PC-9 (cell line): ENCODE data around the gene PC. TPM values are rescaled to one million over a fixed set of nuclear protein-coding genes. Genes with fewer than 3 reads are reported as not detected.

Source experiments
- BruUV-seq: library from RNA; stranded (reverse); fragments of 400-500 nt; replicated peaks from 2 replicates; lab custom pipeline; 2021; lab: Mats Ljungman, UMichigan
- CTCF ChIA-PET: fragments of 300-600 bp; sonication (Branson Sonifier 250); formaldehyde crosslinking; loops from one replicate; lab custom pipeline; 2022; ENCODE audit warnings: antibody characterized with exemption; lab: Charles Lee
- POLR2A ChIA-PET: fragments of 300-600 bp; sonication (Branson Sonifier 250); formaldehyde crosslinking; loops from one replicate; lab custom pipeline; 2022; ENCODE audit warnings: antibody characterized with exemption; ENCODE audit not compliant: unreplicated experiment; lab: Charles Lee
- DNase-seq, 2 experiments: peaks; one replicate each; pipeline versions ENCODE4 v3.0.0 to v3.0.0-alpha.2; 2015 to 2022; ENCODE audit warnings: mixed read lengths in 1 of 2
- H2AFZ ChIP-seq: fragments of 200-600 bp; sonication (generic); 2 replicates; pipeline ENCODE4 v1.8.1; 2017; ENCODE audit warnings: antibody characterized with exemption
- H3F3A ChIP-seq: fragments of 200-600 bp; sonication (generic); 2 replicates; pipeline ENCODE4 v1.8.1; 2017; ENCODE audit warnings: antibody characterized with exemption, mild to moderate bottlenecking, low read depth; ENCODE audit not compliant: insufficient read depth
- H3K27ac ChIP-seq: fragments of 200-600 bp; sonication (generic); 2 replicates; pipeline ENCODE4 v1.6.1; 2016; ENCODE audit warnings: mixed run types
- H3K27me3 ChIP-seq: fragments of 200-600 bp; sonication (generic); 2 replicates; pipeline ENCODE4 v1.6.1; 2016; ENCODE audit warnings: low read depth, mixed run types; ENCODE audit not compliant: insufficient read depth
- H3K36me3 ChIP-seq: fragments of 200-600 bp; sonication (generic); 2 replicates; pipeline ENCODE4 v1.6.1; 2016; ENCODE audit warnings: low read depth, mixed run types
- H3K4me1 ChIP-seq: fragments of 200-600 bp; sonication (generic); replicated peaks from 2 replicates; pipeline ENCODE4 v1.6.1; 2016; ENCODE audit warnings: mixed run types; ENCODE audit not compliant: insufficient read depth
- H3K4me2 ChIP-seq: fragments of 200-600 bp; sonication (generic); 2 replicates; pipeline ENCODE4 v1.6.1; 2017; ENCODE audit warnings: mixed run types
- H3K4me3 ChIP-seq: fragments of 200-600 bp; sonication (generic); 2 replicates; pipeline ENCODE4 v1.6.1; 2016; ENCODE audit warnings: mixed run types
- H3K79me2 ChIP-seq: fragments of 200-600 bp; sonication (generic); 2 replicates; pipeline ENCODE4 v1.6.1; 2017; ENCODE audit warnings: low read depth, mixed run types
- H3K9me2 ChIP-seq: fragments of 200-600 bp; sonication (generic); 2 replicates; pipeline ENCODE4 v1.8.1; 2017; ENCODE audit warnings: mild to moderate bottlenecking; ENCODE audit not compliant: insufficient read depth
- H3K9me3 ChIP-seq: fragments of 200-600 bp; sonication (generic); 2 replicates; pipeline ENCODE4 v1.8.1; 2016; ENCODE audit warnings: low read depth; ENCODE audit not compliant: insufficient read depth
- H4K20me1 ChIP-seq: fragments of 200-600 bp; sonication (generic); 2 replicates; pipeline ENCODE4 v1.8.1; 2017; ENCODE audit not compliant: insufficient read depth
- EZH2 ChIP-seq: fragments of 200-600 bp; sonication (generic); IDR thresholded peaks from 2 replicates; pipeline ENCODE4 v1.8.0; 2017; ENCODE audit warnings: antibody characterized with exemption, low read depth
- intact Hi-C: fragments of 100-400 bp; cut with micrococcal nuclease; formaldehyde crosslinking; loops from one replicate; pipeline ENCODE4 v1.10.0; 2022; ENCODE audit not compliant: unreplicated experiment
- total RNA-seq: library from RNA; stranded (reverse); gene quantifications from 2 replicates; pipeline ENCODE4 v1.2.3, GENCODE V29; 2021
- TF ChIP-seq, protein P1 (sequence below): fragments of 200-600 bp; sonication (generic); conservative IDR thresholded peaks from 2 replicates; pipeline ENCODE4 v1.6.1; 2017; ENCODE audit warnings: mixed run types, antibody characterized with exemption, mild to moderate bottlenecking, moderate library complexity

PC gene
- total RNA-seq, 1 experiment from 2014 or later: 38.9 TPM

DNA sequence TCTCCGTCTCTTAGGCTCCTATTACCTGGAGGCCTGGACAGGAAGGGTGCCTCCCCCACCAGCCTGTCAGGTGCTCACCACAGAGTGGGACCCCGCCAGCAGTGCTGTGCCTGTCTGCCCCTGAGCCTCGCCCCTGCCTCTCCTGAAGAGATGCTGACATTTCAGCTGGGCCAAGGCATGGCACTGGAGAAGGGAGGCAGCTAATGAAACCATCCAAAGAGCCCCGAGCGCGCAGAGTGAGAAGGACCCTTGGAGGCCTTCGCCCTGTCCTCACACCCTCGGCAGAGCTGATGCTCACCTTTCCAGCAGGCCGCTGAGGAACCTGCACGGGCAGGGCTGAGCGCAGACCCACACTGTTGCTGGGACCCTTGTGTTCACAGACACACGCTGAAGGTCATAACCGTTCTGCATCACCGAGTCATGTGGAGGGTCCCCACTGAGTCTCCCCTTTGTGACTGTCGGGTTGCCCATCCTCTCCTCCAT, 103.4 kb downstream of the PC start:
- POLR2A ChIA-PET: no interaction called here
- no TSS peak for BruUV-seq
- intact Hi-C loops: no loop called here

DNA sequence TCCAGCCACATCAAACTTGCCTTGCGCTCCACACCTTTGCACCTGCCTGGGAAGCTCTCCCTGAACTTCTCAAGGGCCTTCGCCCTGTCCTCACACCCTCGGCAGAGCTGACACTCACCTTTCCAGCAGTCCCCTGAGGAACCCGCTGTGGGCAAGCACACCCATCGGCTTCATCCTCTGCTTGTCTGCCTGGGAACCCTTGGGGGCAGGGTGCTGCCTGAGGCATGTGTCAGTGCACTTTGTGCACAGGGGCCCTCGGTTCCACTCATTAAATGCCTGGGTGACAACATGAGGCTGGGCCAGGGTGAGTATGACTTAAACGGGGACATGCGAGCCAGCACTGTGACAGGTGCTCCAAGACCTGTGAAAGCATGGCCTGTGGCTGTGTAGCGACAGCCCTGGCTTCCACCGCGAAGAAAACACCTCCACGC, 103.9 kb downstream of the PC start:
- BruUV-seq: no TSS peak
- no peak for TF ChIP-seq EZH2
- TF ChIP-seq, protein P1, sequence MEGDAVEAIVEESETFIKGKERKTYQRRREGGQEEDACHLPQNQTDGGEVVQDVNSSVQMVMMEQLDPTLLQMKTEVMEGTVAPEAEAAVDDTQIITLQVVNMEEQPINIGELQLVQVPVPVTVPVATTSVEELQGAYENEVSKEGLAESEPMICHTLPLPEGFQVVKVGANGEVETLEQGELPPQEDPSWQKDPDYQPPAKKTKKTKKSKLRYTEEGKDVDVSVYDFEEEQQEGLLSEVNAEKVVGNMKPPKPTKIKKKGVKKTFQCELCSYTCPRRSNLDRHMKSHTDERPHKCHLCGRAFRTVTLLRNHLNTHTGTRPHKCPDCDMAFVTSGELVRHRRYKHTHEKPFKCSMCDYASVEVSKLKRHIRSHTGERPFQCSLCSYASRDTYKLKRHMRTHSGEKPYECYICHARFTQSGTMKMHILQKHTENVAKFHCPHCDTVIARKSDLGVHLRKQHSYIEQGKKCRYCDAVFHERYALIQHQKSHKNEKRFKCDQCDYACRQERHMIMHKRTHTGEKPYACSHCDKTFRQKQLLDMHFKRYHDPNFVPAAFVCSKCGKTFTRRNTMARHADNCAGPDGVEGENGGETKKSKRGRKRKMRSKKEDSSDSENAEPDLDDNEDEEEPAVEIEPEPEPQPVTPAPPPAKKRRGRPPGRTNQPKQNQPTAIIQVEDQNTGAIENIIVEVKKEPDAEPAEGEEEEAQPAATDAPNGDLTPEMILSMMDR: no peak
- no peak for DNase-seq
- ChIA-PET POLR2A (no interaction called here), CTCF (no interaction called here)
- no peaks in the 10 kb centered on the region for H3K36me3 ChIP-seq
- no peak overlapping the region for H3K27ac ChIP-seq
- no peak overlapping the region for H3K4me3 ChIP-seq
- peaks cover 18% of the 10 kb centered on the region; the same call in 1 of the 2 replicates for H3F3A ChIP-seq
- peaks cover 13% of the 10 kb centered on the region for H3K4me1 ChIP-seq
- intact Hi-C loops: no loop called here
- no peak overlapping the region for H3K4me2 ChIP-seq
- no peaks in the 10 kb centered on the region for H3K9me2 ChIP-seq
- no peak overlapping the region for H2AFZ ChIP-seq
- H4K20me1 ChIP-seq: no peaks in the 10 kb centered on the region
- 0 out of 2 replicates have a peak, but pooled peaks cover 5% of the 10 kb centered on the region for H3K79me2 ChIP-seq
- no peaks in the 10 kb centered on the region for H3K27me3 ChIP-seq
- no peaks in the 10 kb centered on the region for H3K9me3 ChIP-seq

More for the DNA sequence above, 103.4 kb downstream of the PC start:
- Histone ChIP-seq H3F3A (peaks cover 18% of the 10 kb centered on the region; the same call in 1 of the 2 replicates), H4K20me1 (no peaks in the 10 kb centered on the region), H3K4me1 (peaks cover 13% of the 10 kb centered on the region), H3K79me2 (0 out of 2 replicates have a peak, but pooled peaks cover 5% of the 10 kb centered on the region), H3K27ac (no peak overlapping the region), H3K4me2 (no peak overlapping the region), H3K4me3 (no peak overlapping the region), H3K9me3 (no peaks in the 10 kb centered on the region), H3K9me2 (no peaks in the 10 kb centered on the region), H2AFZ (no peak overlapping the region), H3K36me3 (no peaks in the 10 kb centered on the region), H3K27me3 (no peaks in the 10 kb centered on the region)
- TF ChIP-seq, protein P1: no peak
- TF ChIP-seq EZH2: no peak
- DNase-seq: no peak
- CTCF ChIA-PET: interaction anchor here (1.0 kb wide), 1 partner anchor 32 kb away, joined by 3 read pairs; no protein-coding TSS in a partner anchor

DNA sequence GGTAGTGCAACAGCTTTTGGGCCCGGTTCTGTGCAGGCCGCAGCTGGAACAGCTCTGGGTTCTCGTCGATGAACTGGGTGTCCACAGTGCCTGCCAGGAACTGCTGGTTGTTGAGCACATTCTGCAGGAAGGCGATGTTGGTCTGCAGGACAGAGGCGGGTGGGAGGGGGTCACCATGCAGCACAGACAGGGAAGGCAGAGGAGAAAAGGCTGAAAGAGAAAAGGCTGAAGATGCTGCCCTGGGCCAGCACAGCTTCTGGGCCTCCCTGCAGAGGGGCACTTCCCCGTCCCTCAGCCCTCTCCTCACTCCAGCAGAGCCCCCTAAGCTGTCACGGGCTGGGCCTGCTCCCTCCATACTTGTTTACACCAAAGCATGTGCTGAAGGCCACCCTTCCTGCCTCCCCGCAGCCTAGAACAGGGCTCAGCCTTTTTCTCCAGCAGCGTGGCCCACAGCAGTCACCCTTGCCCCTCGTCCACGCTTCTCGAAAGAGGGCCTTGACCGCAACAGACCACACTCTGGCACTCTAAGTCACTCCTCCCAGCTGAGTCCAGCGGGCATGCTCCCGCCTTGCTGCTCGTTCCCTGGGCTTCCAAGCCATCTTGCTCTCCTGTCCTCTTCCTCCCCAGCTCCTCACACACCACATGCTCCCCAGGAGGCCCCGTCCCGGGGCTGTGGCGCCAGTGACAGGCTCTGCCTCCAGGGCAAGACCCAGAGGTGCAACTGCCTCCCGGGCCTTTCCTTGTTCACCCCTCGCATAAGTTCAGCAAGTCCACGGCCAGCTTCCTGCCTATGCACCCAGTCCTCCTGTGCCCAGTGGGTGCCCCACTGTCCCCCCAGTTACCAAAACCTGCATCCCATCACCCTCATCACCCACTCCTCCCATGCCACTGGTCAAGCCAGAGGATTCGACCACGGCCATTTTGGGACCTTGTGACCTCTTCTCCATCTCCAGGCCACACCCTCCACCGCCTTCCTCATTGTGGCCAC, 104.6 kb downstream of the PC start:
- H3K9me3 ChIP-seq: no peaks in the 10 kb centered on the region
- peaks cover 19% of the 10 kb centered on the region; the same call in 1 of the 2 replicates for H3F3A ChIP-seq
- no peak overlapping the region for H3K4me3 ChIP-seq
- H3K9me2 ChIP-seq: no peaks in the 10 kb centered on the region
- no peak overlapping the region for H2AFZ ChIP-seq
- no peak overlapping the region for H3K4me2 ChIP-seq
- H3K27ac ChIP-seq: no peak overlapping the region
- BruUV-seq: no TSS peak
- no peak for TF ChIP-seq EZH2
- TF ChIP-seq, protein P1: no peak
- intact Hi-C loops: no loop called here
- ChIA-PET POLR2A (no interaction called here), CTCF (no interaction called here)
- H4K20me1 ChIP-seq: no peaks in the 10 kb centered on the region
- peaks cover 14% of the 10 kb centered on the region for H3K4me1 ChIP-seq
- no peaks in the 10 kb centered on the region for H3K36me3 ChIP-seq
- no peak for DNase-seq
- H3K79me2 ChIP-seq: 0 out of 2 replicates have a peak, but pooled peaks cover 5% of the 10 kb centered on the region
- H3K27me3 ChIP-seq: no peaks in the 10 kb centered on the region
